ENCODE results near the gene WWP2. TPM values are rescaled to one million over a fixed set of nuclear protein-coding genes. Genes with fewer than 3 reads are reported as not detected.

The WWP2 gene
- polyA plus RNA-seq, 1 donor from 2014 or later: 11.9 TPM

- Histone ChIP-seq H3K9me2 (ENCODE audit: insufficient read depth, low read length) (no peaks in the 10 kb centered on the region), H3K4me2 (ENCODE audit: low read length) (no peak overlapping the region), H3K79me2 (replicated peaks; ENCODE audit: insufficient read depth, low read length) (no peaks in the 10 kb centered on the region), H2AFZ (ENCODE audit: low read depth, low read length) (no peak overlapping the region), H3K36me3 (ENCODE audit: insufficient read depth, low read length) (no peaks in the 10 kb centered on the region), H3F3A (ENCODE audit: insufficient read depth, low read length, poor library complexity, severe bottlenecking) (no peaks in the 10 kb centered on the region), H4K20me1 (ENCODE audit: insufficient read depth) (no peaks in the 10 kb centered on the region), H3K9me3 (ENCODE audit: low read length) (no peaks in the 10 kb centered on the region), H3K9ac (ENCODE audit: low read length) (no peak overlapping the region), H3K27me3 (ENCODE audit: insufficient read depth, low read depth, low read length) (no peaks in the 10 kb centered on the region), H3K27ac (ENCODE audit: low read length) (no peak overlapping the region), H3K4me3 (ENCODE audit: low read length) (no peak overlapping the region)
- TF ChIP-seq SMC3 (conservative IDR thresholded peaks at IDR 0.05; ENCODE audit: poor library complexity) (no peak), TAF1 (IDR thresholded peaks at IDR 0.05; ENCODE audit: low read depth) (no peak), POLR2AphosphoS5 (IDR thresholded peaks at IDR 0.05) (no peak), EP300 (conservative IDR thresholded peaks at IDR 0.05; ENCODE audit: poor library complexity, severe bottlenecking) (no peak), CTCF (IDR thresholded peaks at IDR 0.05; ENCODE audit: poor library complexity, severe bottlenecking) (no peak), MXI1 (conservative IDR thresholded peaks at IDR 0.05; ENCODE audit: poor library complexity, severe bottlenecking) (no peak)
These were observed 103.6 kb downstream of the WWP2 start for GRCh38 chr16:69865701-69866100.

GRCh38 chr16:69867784-69868560 is 105.8 kb downstream of the WWP2 start:
- Histone ChIP-seq H3K4me3 (ENCODE audit: low read length) (no peak overlapping the region), H3K9me2 (ENCODE audit: insufficient read depth, low read length) (no peaks in the 10 kb centered on the region), H2AFZ (ENCODE audit: low read depth, low read length) (no peak overlapping the region), H3K9me3 (ENCODE audit: low read length) (no peaks in the 10 kb centered on the region), H3K27me3 (ENCODE audit: insufficient read depth, low read depth, low read length) (no peaks in the 10 kb centered on the region), H3K27ac (ENCODE audit: low read length) (no peak overlapping the region), H4K20me1 (ENCODE audit: insufficient read depth) (no peaks in the 10 kb centered on the region), H3K79me2 (replicated peaks; ENCODE audit: insufficient read depth, low read length) (no peaks in the 10 kb centered on the region), H3K4me2 (ENCODE audit: low read length) (no peak overlapping the region), H3K9ac (ENCODE audit: low read length) (no peak overlapping the region), H3K36me3 (ENCODE audit: insufficient read depth, low read length) (no peaks in the 10 kb centered on the region), H3F3A (ENCODE audit: insufficient read depth, low read length, poor library complexity, severe bottlenecking) (no peaks in the 10 kb centered on the region)
- TF ChIP-seq POLR2AphosphoS5 (IDR thresholded peaks at IDR 0.05): no peak

- H3K36me3 ChIP-seq (ENCODE audit: insufficient read depth, low read length): no peaks in the 10 kb centered on the region
- H3K4me2 ChIP-seq (ENCODE audit: low read length): no peak overlapping the region
- no peak overlapping the region for H3K9ac ChIP-seq (ENCODE audit: low read length)
- TF ChIP-seq CTCF (IDR thresholded peaks at IDR 0.05; ENCODE audit: poor library complexity, severe bottlenecking) (no peak), REST (IDR thresholded peaks at IDR 0.05; ENCODE audit: borderline replicate concordance) (no peak), RAD21 (conservative IDR thresholded peaks at IDR 0.05) (no peak), TAF1 (IDR thresholded peaks at IDR 0.05; ENCODE audit: low read depth) (no peak), EP300 (conservative IDR thresholded peaks at IDR 0.05; ENCODE audit: poor library complexity, severe bottlenecking) (no peak), EZH2 (IDR thresholded peaks at IDR 0.05; ENCODE audit: borderline replicate concordance, insufficient read depth, low read length, poor library complexity, severe bottlenecking) (no peak), MXI1 (conservative IDR thresholded peaks at IDR 0.05; ENCODE audit: poor library complexity, severe bottlenecking) (no peak), POLR2AphosphoS5 (IDR thresholded peaks at IDR 0.05) (no peak), SMC3 (conservative IDR thresholded peaks at IDR 0.05; ENCODE audit: poor library complexity) (no peak)
- H3K9me3 ChIP-seq (ENCODE audit: low read length): no peaks in the 10 kb centered on the region
- H2AFZ ChIP-seq (ENCODE audit: low read depth, low read length): no peak overlapping the region
- H3K9me2 ChIP-seq (ENCODE audit: insufficient read depth, low read length): no peaks in the 10 kb centered on the region
- no peaks in the 10 kb centered on the region for H3F3A ChIP-seq (ENCODE audit: insufficient read depth, low read length, poor library complexity, severe bottlenecking)
- no peak overlapping the region for H3K27ac ChIP-seq (ENCODE audit: low read length)
- H3K79me2 ChIP-seq (replicated peaks; ENCODE audit: insufficient read depth, low read length): no peaks in the 10 kb centered on the region
- no peak overlapping the region for H3K4me3 ChIP-seq (ENCODE audit: low read length)
- H3K27me3 ChIP-seq (ENCODE audit: insufficient read depth, low read depth, low read length): no peaks in the 10 kb centered on the region
- H4K20me1 ChIP-seq (ENCODE audit: insufficient read depth): no peaks in the 10 kb centered on the region
These were observed 108.6 kb downstream of the WWP2 start for GRCh38 chr16:69870761-69871160.
